Mesothelial cell of epicardium (in vitro differentiated cells): ENCODE data around the gene KLK10. TPM values are rescaled to one million over a fixed set of nuclear protein-coding genes. Genes with fewer than 3 reads are reported as not detected.
"Not testable (repeated sequence)": the region's sequence is repeated elsewhere in the genome, so short reads cannot be mapped to it uniquely, and the experiment has no call there.

ENCODE experiments used
- DNase-seq, 2 experiments: peaks; one replicate each; pipeline ENCODE4 v3.0.0; 2021; ENCODE audit warnings: low spot score in 2 of 2; ENCODE audit not compliant: unreplicated experiment in 2 of 2
- H3K27ac Mint-ChIP-seq: 2 replicates; pipeline ENCODE4 v1.8.0; 2021; ENCODE audit warnings: mixed read lengths
- H3K27me3 Mint-ChIP-seq: 2 replicates; pipeline ENCODE4 v1.8.0; 2021; ENCODE audit warnings: low read depth, mixed read lengths
- H3K36me3 Mint-ChIP-seq: 2 replicates; pipeline ENCODE4 v1.8.0; 2021; ENCODE audit warnings: mixed read lengths
- H3K4me1 Mint-ChIP-seq: 2 replicates; pipeline ENCODE4 v1.8.0; 2021; ENCODE audit warnings: mixed read lengths
- H3K4me3 Mint-ChIP-seq: 2 replicates; pipeline ENCODE4 v1.8.0; 2021; ENCODE audit warnings: mild to moderate bottlenecking, moderate library complexity, mixed read lengths
- H3K9me3 Mint-ChIP-seq: 2 replicates; pipeline ENCODE4 v1.8.0; 2021; ENCODE audit warnings: mixed read lengths
- total RNA-seq: library from RNA; stranded (reverse); gene quantifications from 3 replicates; pipeline ENCODE4 v1.2.1, GENCODE V29; 2021
- TF ChIP-seq, protein P1 (sequence below): fragments of 200-600 bp; sonication (generic); IDR thresholded peaks from one replicate; pipeline ENCODE4 v1.5.0; 2021; ENCODE audit warnings: antibody characterized with exemption; ENCODE audit not compliant: unreplicated experiment

The KLK10 gene
- total RNA-seq, 1 donor from 2014 or later, result 2.1 TPM

DNA sequence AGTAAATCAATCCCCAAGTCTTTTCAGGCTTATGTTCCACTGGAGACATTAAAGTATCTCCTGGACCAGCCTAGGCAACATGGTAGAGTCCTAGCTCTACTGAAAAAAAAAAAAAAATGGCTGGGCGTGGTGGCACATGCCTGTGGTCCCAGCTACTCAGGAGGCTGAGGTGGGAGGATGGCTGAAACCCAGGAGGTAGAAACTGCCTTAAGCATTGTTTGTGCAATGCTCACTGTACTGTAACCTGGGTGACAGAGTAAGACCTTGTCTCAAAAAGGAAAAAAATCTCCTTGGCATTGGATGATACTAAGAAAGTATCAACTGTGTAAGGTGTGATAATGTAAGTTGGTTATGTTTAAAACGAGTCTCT is 26.9 kb downstream of the KLK10 start:
- Mint-ChIP-seq H3K27me3 (peaks cover 52% of the 10 kb centered on the region), H3K27ac (no peak overlapping the region), H3K9me3 (no peaks in the 10 kb centered on the region), H3K4me3 (no peak overlapping the region), H3K36me3 (no peaks in the 10 kb centered on the region), H3K4me1 (no peaks in the 10 kb centered on the region)
- no peak for DNase-seq
- TF ChIP-seq, protein P1, sequence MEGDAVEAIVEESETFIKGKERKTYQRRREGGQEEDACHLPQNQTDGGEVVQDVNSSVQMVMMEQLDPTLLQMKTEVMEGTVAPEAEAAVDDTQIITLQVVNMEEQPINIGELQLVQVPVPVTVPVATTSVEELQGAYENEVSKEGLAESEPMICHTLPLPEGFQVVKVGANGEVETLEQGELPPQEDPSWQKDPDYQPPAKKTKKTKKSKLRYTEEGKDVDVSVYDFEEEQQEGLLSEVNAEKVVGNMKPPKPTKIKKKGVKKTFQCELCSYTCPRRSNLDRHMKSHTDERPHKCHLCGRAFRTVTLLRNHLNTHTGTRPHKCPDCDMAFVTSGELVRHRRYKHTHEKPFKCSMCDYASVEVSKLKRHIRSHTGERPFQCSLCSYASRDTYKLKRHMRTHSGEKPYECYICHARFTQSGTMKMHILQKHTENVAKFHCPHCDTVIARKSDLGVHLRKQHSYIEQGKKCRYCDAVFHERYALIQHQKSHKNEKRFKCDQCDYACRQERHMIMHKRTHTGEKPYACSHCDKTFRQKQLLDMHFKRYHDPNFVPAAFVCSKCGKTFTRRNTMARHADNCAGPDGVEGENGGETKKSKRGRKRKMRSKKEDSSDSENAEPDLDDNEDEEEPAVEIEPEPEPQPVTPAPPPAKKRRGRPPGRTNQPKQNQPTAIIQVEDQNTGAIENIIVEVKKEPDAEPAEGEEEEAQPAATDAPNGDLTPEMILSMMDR, result no peak

DNA sequence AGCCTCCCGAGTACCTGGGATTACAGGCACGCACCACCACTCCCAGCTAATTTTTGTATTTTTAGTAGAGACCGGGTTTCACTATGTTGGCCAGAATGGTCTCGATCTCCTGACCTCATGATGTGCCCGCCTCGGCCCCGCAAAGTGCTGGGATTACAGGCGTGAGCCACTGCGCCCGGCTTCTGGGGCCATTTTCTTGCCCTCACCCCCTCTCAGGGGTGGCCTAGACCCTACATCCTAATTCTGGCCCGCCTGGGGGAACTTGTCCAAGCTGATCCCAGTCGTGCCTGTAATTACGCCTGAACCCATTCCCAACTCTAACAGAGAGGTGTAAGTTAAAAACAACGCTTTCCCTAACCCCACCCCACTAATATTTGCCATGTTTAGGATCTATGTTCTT is 35.1 kb downstream of the KLK10 start:
- H3K9me3 Mint-ChIP-seq, H3K4me1 Mint-ChIP-seq, H3K27ac Mint-ChIP-seq, H3K36me3 Mint-ChIP-seq, DNase-seq, H3K4me3 Mint-ChIP-seq: not testable (repeated sequence)
- H3K27me3 Mint-ChIP-seq, result peaks cover 72% of the 10 kb centered on the region

DNA sequence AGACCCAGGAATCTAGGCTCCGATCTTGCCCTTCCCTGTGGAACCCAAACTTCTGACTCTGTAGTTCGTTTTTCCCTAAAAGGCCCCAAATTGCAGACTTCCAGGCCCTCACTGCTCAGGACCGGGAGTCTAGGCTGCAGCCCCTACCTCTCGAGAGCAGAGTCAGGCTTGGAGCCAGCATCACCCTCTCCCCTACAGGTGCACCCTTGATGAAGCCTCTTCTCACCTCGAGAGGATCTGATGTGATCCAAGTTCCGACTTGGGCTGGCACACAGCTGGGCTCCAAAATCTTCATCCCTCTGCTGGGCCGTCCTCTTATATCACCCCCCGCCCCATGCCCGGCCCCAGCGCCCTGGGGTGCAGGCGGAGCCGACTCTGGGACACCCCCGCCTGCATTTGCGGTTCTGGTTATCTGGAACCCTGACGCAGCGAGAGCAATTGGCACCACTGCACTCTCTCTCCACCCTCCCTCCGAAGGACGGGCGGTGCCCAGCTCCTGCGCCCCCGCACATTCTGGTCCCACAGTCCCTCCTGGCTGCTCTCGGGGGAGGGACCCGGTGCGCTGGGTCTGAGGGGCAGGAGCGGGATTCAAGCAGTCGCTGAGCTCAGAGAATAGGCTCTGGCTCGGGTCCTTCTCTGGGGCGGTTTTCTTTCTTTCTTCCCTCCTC is 35.8 kb downstream of the KLK10 start, which contains the start of gene KLK7:
Gene KLK7 (minus strand): TSS at position 293 of the 668 bp plus-strand sequence. CDS start 1,518 bp downstream, outside the sequence.
- H3K4me3 Mint-ChIP-seq, result no peak within 1 kb of the TSS
- peaks cover 66% of the 10 kb centered on the region for H3K27me3 Mint-ChIP-seq
- no peak for DNase-seq
- no peak within 1 kb of the TSS for H3K27ac Mint-ChIP-seq
- H3K36me3 Mint-ChIP-seq, result no peaks in the 10 kb centered on the region
- H3K4me1 Mint-ChIP-seq, result peaks cover 10% of the 10 kb centered on the region
- TF ChIP-seq, protein P1, result no peak
- H3K9me3 Mint-ChIP-seq, result peaks cover 4% of the 10 kb centered on the region

DNA sequence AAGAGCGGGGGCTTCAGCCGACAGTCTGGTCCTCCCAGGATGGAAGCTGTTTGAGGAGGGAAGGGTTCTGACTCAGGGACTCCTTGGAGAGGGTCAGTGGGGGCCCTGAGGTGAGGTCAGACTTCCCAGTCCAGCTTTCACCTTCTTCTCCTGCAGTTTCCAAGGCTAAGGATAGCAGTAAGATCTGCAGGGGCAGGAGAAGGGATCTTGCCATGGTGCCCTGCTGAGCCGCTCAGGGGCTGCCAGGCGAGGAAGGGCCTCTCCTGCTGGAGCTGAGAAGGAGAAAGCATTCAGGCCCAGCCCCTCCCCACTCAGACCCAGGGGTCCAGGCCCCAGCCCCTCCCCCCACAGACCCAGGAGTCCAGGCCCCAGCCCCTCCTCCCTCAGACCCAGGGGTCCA is 37.3 kb downstream of the KLK10 start:
- Mint-ChIP-seq H3K9me3 (peaks cover 4% of the 10 kb centered on the region), H3K36me3 (no peaks in the 10 kb centered on the region), H3K27ac (no peak overlapping the region), H3K4me3 (no peak overlapping the region), H3K4me1 (peaks cover 11% of the 10 kb centered on the region), H3K27me3 (peaks cover 51% of the 10 kb centered on the region)
- no peak for DNase-seq
- TF ChIP-seq, protein P1, result no peak

DNA sequence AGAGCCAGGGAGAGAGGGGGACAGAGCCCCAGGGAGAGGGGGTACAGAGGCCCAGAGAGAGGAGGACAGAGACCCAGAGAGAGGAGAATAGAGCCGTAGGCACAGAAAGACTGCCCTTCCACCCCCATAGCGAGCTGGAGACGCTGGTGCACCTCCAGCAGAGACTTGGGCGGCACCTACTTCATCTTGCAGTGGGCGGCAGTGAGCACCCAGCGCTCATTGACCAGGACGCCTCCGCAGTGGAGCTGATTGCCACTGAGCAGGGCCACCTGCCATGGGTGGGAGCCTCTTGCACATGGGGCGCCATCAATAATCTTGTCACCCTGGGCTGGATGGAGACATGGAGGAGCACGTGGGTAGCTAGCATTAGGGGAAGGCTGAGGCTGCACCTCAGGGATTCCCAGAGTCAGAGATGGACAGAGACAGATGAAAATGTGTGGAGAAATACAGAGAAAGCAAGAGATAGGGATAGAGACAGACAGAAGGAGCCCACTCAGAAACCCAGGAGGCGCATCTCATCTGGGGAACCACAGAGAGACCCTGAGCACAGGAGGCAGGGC is 37.8 kb downstream of the KLK10 start:
- Mint-ChIP-seq H3K36me3 (no peaks in the 10 kb centered on the region), H3K4me1 (peaks cover 11% of the 10 kb centered on the region), H3K27ac (no peak overlapping the region), H3K4me3 (no peak overlapping the region), H3K9me3 (peaks cover 4% of the 10 kb centered on the region), H3K27me3 (peaks cover 48% of the 10 kb centered on the region)
- no peak for DNase-seq
- TF ChIP-seq, protein P1, result no peak

DNA sequence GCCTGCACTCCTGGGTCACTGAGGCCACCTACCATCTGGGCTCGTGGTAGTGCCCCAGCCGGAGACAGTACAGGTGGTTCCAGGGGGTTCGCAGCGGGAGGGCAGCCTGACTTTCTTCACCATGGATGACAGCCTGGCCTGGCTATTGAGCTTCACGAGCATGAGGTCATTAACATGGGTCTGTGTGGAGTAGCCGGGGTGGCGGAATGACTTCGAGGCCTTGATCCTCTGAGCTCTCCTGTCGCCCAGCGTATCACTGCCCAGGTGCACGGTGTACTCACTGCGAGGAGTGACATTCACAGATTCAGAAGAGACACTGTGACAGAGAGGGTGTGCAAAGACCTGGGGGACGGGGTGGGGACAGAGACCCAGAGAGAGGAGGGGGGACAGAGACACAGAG is 39.3 kb downstream of the KLK10 start:
- Mint-ChIP-seq H3K27me3 (peaks cover 38% of the 10 kb centered on the region), H3K36me3 (no peaks in the 10 kb centered on the region), H3K4me1 (peaks cover 21% of the 10 kb centered on the region), H3K4me3 (no peak overlapping the region), H3K9me3 (peaks cover 3% of the 10 kb centered on the region), H3K27ac (no peak overlapping the region)
- TF ChIP-seq, protein P1, result no peak
- DNase-seq, result no peak
